SK-N-SH (cell line): ENCODE results near the gene FCRL4. TPM values are rescaled to one million over a fixed set of nuclear protein-coding genes. Genes with fewer than 3 reads are reported as not detected.

ENCODE experiments used
- CTCF ChIA-PET: fragments of 300-600, 350-600 bp; formaldehyde crosslinking; extraction: SDS; loops from one replicate; lab custom pipeline; 2021; lab: Yijun Ruan, JAX
- POLR2A ChIA-PET: fragments of 350-600 bp; sonication (Branson Sonifier 250); formaldehyde crosslinking; extraction: SDS; loops from one replicate; lab custom pipeline; 2020; ENCODE audit warnings: antibody characterized with exemption, inconsistent platforms; lab: Yijun Ruan, JAX
- DNase-seq: peaks from one replicate; pipeline ENCODE4 v3.0.0; 2012
- H2AFZ ChIP-seq: fragments of 200-600 bp; sonication (generic); 2 replicates; pipeline ENCODE4 v1.8.1; 2016; ENCODE audit warnings: antibody characterized with exemption, mild to moderate bottlenecking, low read depth
- H3F3A ChIP-seq: fragments of 200-600 bp; sonication (generic); replicated peaks from 2 replicates; pipeline ENCODE3; 2016; ENCODE audit warnings: antibody characterized with exemption, mild to moderate bottlenecking; ENCODE audit not compliant: insufficient read depth
- H3K27ac ChIP-seq, 2 experiments: fragments of 200-500 bp in 1 of 2; fragments of 200-600 bp in 1 of 2; sonication (Bioruptor generic) in 1 of 2; sonication (generic), shearing (Covaris generic) in 1 of 2; 2 replicates each; pipeline versions ENCODE4 v1.5.1 to v1.6.1; 2014 to 2016; ENCODE audit warnings: low read depth in 2 of 2, inconsistent platforms in 1 of 2, low read length in 1 of 2, mild to moderate bottlenecking in 1 of 2, mixed read lengths in 1 of 2
- H3K27me3 ChIP-seq: fragments of 200-600 bp; sonication (generic), shearing (Covaris generic); 2 replicates; pipeline ENCODE4 v1.6.1; 2016; ENCODE audit warnings: mixed run types; ENCODE audit not compliant: insufficient read depth
- H3K36me3 ChIP-seq, 2 experiments: fragments of 200-500 bp in 1 of 2; fragments of 200-600 bp in 1 of 2; sonication (Bioruptor generic) in 1 of 2; sonication (generic) in 1 of 2; replicated peaks in 1 of 2; 2 replicates each; pipeline versions ENCODE3 to v1.5.1; 2014 to 2016; ENCODE audit warnings: low read length in 1 of 2, mild to moderate bottlenecking in 1 of 2; ENCODE audit not compliant: insufficient read depth in 2 of 2, control insufficient read depth in 1 of 2
- H3K4me1 ChIP-seq, 2 experiments: fragments of 200-500 bp in 1 of 2; fragments of 200-600 bp in 1 of 2; sonication (Bioruptor generic) in 1 of 2; sonication (generic), shearing (Covaris generic) in 1 of 2; 2 replicates each; pipeline versions ENCODE4 v1.5.1 to v1.6.1; 2014 to 2016; ENCODE audit warnings: low read depth in 1 of 2, low read length in 1 of 2, mixed run types in 1 of 2; ENCODE audit not compliant: insufficient read depth in 2 of 2, control insufficient read depth in 1 of 2
- H3K4me2 ChIP-seq: fragments of 200-600 bp; sonication (generic), shearing (Covaris generic); 2 replicates; pipeline ENCODE4 v1.6.1; 2017; ENCODE audit warnings: mixed run types
- H3K4me3 ChIP-seq, 2 experiments: fragments of 200-500 bp in 1 of 2; fragments of 200-600 bp in 1 of 2; sonication (Bioruptor generic) in 1 of 2; sonication (generic), shearing (Covaris generic) in 1 of 2; 2 replicates each; pipeline versions ENCODE4 v1.5.1 to v1.8.1; 2014 to 2016; ENCODE audit warnings: low read depth in 2 of 2, inconsistent platforms in 1 of 2, low read length in 1 of 2, mild to moderate bottlenecking in 1 of 2, mixed read lengths in 1 of 2, moderate library complexity in 1 of 2
- H3K79me2 ChIP-seq: fragments of 200-600 bp; sonication (generic); 2 replicates; pipeline ENCODE4 v1.8.1; 2017; ENCODE audit warnings: mild to moderate bottlenecking; ENCODE audit not compliant: insufficient read depth
- H3K9ac ChIP-seq: fragments of 200-600 bp; sonication (generic); 2 replicates; pipeline ENCODE4 v1.6.1; 2017; ENCODE audit warnings: mixed run types
- H3K9me2 ChIP-seq: fragments of 200-600 bp; sonication (generic); 2 replicates; pipeline ENCODE4 v1.6.1; 2017; ENCODE audit warnings: mixed run types
- H3K9me3 ChIP-seq: fragments of 200-600 bp; sonication (generic); 2 replicates; pipeline ENCODE4 v1.6.1; 2017; ENCODE audit warnings: mixed run types, mild to moderate bottlenecking, moderate library complexity
- H4K20me1 ChIP-seq: fragments of 200-600 bp; sonication (generic); 2 replicates; pipeline ENCODE4 v1.6.1; 2017; ENCODE audit warnings: mild to moderate bottlenecking, mixed run types; ENCODE audit not compliant: insufficient read depth
- CHD2 ChIP-seq: fragments of 150-350 bp; IDR thresholded peaks from 2 replicates; pipeline ENCODE4 v1.6.1; 2018; ENCODE audit warnings: low read length; ENCODE audit not compliant: partially characterized antibody
- CTCF ChIP-seq: fragments of 200-600 bp; sonication (generic); IDR thresholded peaks from 2 replicates; pipeline ENCODE4 v1.6.1; 2017; ENCODE audit warnings: antibody characterized with exemption, mild to moderate bottlenecking, moderate library complexity
- EP300 ChIP-seq, 2 experiments: IDR thresholded peaks; 2 replicates each; pipeline versions ENCODE4 v1.4.0 to v1.6.1; 2012; ENCODE audit warnings: borderline replicate concordance in 1 of 2, low read depth in 1 of 2, low read length in 1 of 2
- FOXM1 ChIP-seq: IDR thresholded peaks from 2 replicates; pipeline ENCODE4 v1.4.0; 2012; ENCODE audit warnings: low read depth, mild to moderate bottlenecking
- IRF3 ChIP-seq: fragments of 150-350 bp; IDR thresholded peaks from 2 replicates; pipeline ENCODE4 v1.6.1; 2016; ENCODE audit warnings: mild to moderate bottlenecking, low read depth, low read length
- MEF2A ChIP-seq: IDR thresholded peaks from 2 replicates; pipeline ENCODE4 v1.4.0; 2012; ENCODE audit warnings: low read depth, borderline replicate concordance
- MXI1 ChIP-seq: IDR thresholded peaks from 2 replicates; pipeline ENCODE4 v1.6.1; 2012; ENCODE audit warnings: mild to moderate bottlenecking, low read depth, low read length, improper control_type of control experiment
- POLR2AphosphoS5 ChIP-seq: IDR thresholded peaks from 2 replicates; pipeline ENCODE4 v1.6.1; 2012; ENCODE audit warnings: low read depth, low read length
- RAD21 ChIP-seq: IDR thresholded peaks from 2 replicates; pipeline ENCODE4 v1.6.1; 2012; ENCODE audit warnings: mild to moderate bottlenecking, low read length
- RCOR1 ChIP-seq: fragments of 150-350 bp; IDR thresholded peaks from 2 replicates; pipeline ENCODE4 v1.6.1; 2017; ENCODE audit warnings: antibody characterized with exemption, low read length
- RFX5 ChIP-seq: IDR thresholded peaks from 2 replicates; pipeline ENCODE4 v1.6.1; 2012; ENCODE audit warnings: mild to moderate bottlenecking, improper control_type of control experiment, low read length
- RXRA ChIP-seq: IDR thresholded peaks from 2 replicates; pipeline ENCODE4 v1.4.0; 2012; ENCODE audit warnings: low read depth, mild to moderate bottlenecking, borderline replicate concordance
- SIN3A ChIP-seq: IDR thresholded peaks from 2 replicates; pipeline ENCODE4 v1.6.1; 2012; ENCODE audit warnings: low read depth, mild to moderate bottlenecking, low read length, moderate library complexity, borderline replicate concordance
- SMC3 ChIP-seq: IDR thresholded peaks from 2 replicates; pipeline ENCODE4 v1.6.1; 2012; ENCODE audit warnings: low read depth, low read length, improper control_type of control experiment
- TAF1 ChIP-seq: IDR thresholded peaks from 2 replicates; pipeline ENCODE4 v1.6.1; 2012; ENCODE audit warnings: low read depth, mild to moderate bottlenecking, low read length, moderate library complexity, borderline replicate concordance
- TCF12 ChIP-seq: IDR thresholded peaks from 2 replicates; pipeline ENCODE4 v1.4.0; 2012
- TEAD4 ChIP-seq: IDR thresholded peaks from 2 replicates; pipeline ENCODE4 v1.4.0; 2012; ENCODE audit warnings: mild to moderate bottlenecking, borderline replicate concordance; ENCODE audit not compliant: insufficient read depth
- WGBS: methylation state at CpG from one replicate; pipeline ENCODE4 v1.1.6; 2017; ENCODE audit warnings: low lambda C conversion rate; 5-methylcytosine and 5-hydroxymethylcytosine counted together
- polyA plus RNA-seq, 3 experiments: library from polyadenylated mRNA; depleted of rRNA; stranded (reverse); fragments of >200 nt; gene quantifications; 2 replicates each; pipeline ENCODE4 v1.2.3, GENCODE V29; 2012
- TF ChIP-seq, protein P1 (sequence below): IDR thresholded peaks from 2 replicates; pipeline ENCODE4 v1.4.0; 2012; ENCODE audit warnings: low read depth, borderline replicate concordance

Gene FCRL4
- polyA plus RNA-seq, 1 of the 3 experiments (the other 2 are of a cell fraction), result not detected

- H3K4me3 ChIP-seq, result no peak overlapping the region
- H2AFZ ChIP-seq, result no peak overlapping the region
- H3K27ac ChIP-seq, result no peak overlapping the region
- no peak for DNase-seq
- ChIA-PET CTCF (no interaction called here), POLR2A (no interaction called here)
- H3K36me3 ChIP-seq, result no peaks in the 10 kb centered on the region
- TF ChIP-seq TAF1 (no peak), SMC3 (no peak), CHD2 (no peak), TEAD4 (no peak), RXRA (no peak), FOXM1 (no peak), RFX5 (no peak), SIN3A (no peak), POLR2AphosphoS5 (no peak), CTCF (no peak)
- TF ChIP-seq, protein P1, sequence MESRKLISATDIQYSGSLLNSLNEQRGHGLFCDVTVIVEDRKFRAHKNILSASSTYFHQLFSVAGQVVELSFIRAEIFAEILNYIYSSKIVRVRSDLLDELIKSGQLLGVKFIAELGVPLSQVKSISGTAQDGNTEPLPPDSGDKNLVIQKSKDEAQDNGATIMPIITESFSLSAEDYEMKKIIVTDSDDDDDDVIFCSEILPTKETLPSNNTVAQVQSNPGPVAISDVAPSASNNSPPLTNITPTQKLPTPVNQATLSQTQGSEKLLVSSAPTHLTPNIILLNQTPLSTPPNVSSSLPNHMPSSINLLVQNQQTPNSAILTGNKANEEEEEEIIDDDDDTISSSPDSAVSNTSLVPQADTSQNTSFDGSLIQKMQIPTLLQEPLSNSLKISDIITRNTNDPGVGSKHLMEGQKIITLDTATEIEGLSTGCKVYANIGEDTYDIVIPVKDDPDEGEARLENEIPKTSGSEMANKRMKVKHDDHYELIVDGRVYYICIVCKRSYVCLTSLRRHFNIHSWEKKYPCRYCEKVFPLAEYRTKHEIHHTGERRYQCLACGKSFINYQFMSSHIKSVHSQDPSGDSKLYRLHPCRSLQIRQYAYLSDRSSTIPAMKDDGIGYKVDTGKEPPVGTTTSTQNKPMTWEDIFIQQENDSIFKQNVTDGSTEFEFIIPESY, result no peak
- H3K4me2 ChIP-seq, result no peak overlapping the region
- H3K9ac ChIP-seq, result no peak overlapping the region
- no peaks in the 10 kb centered on the region for H3F3A ChIP-seq
- H3K4me1 ChIP-seq, result no peaks in the 10 kb centered on the region
- no peaks in the 10 kb centered on the region for H3K79me2 ChIP-seq
- H4K20me1 ChIP-seq, result no peaks in the 10 kb centered on the region
- no peaks in the 10 kb centered on the region for H3K9me3 ChIP-seq
- 3% methylated on average over 3 of the region's 3 CpGs for WGBS
- H3K9me2 ChIP-seq, result no peaks in the 10 kb centered on the region
- peaks cover 13% of the 10 kb centered on the region; the same call in 1 of the 2 replicates for H3K27me3 ChIP-seq
These were observed 57.0 kb downstream of the FCRL4 start for GRCh38 chr1:157540852-157541251.

DNA sequence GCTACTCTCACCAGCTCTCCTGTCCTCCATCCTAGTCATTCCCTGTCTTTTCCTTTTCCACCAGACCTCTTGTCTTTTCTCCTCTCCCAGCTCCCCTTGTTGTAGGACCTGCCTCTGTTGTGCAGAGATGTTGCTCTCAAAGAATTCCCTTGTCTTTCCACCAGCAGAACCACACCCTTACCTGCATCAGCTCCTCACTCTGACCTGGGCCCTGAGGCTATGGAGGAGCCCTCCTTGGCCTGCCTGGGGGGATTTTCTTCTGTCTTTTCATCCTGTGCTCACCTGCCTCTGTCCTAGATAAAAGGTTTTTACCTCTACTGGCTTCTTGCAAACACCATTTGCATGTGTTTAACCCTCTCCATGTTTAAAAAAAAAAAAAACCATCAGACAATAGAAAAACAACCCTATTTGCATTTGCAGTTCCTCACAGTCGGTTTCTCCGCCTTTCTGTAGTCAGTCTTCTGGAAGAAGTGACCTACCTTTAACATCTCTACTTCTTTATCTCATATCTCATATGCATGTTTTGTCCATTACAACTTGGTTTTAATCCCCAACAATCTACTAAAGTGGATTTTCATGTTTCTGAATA lies 57.6 kb downstream of the FCRL4 start:
- POLR2A ChIA-PET, result no interaction called here
- Histone ChIP-seq H3K79me2 (no peaks in the 10 kb centered on the region), H3K4me3 (no peak overlapping the region), H3K9ac (no peak overlapping the region), H3K36me3 (no peaks in the 10 kb centered on the region), H3F3A (no peaks in the 10 kb centered on the region), H4K20me1 (no peaks in the 10 kb centered on the region), H2AFZ (no peak overlapping the region), H3K9me2 (no peaks in the 10 kb centered on the region), H3K4me1 (no peaks in the 10 kb centered on the region), H3K27ac (no peak overlapping the region), H3K9me3 (no peaks in the 10 kb centered on the region), H3K4me2 (no peak overlapping the region), H3K27me3 (peaks cover 9% of the 10 kb centered on the region; the same call in 1 of the 2 replicates)
- DNase-seq, result no peak
- 2% methylated on average over 2 of the region's 2 CpGs for WGBS
- CTCF ChIA-PET, result interaction anchor here (1.4 kb wide), 1 partner anchor 40 kb away, joined by 5 read pairs; no protein-coding TSS in a partner anchor
- TF ChIP-seq FOXM1, result no peak
- TF ChIP-seq EP300 (IDR thresholded peaks at IDR 0.05; ENCODE audit: borderline replicate concordance in 1 of 2, low read depth in 1 of 2, low read length in 1 of 2), result no peak
- TF ChIP-seq CTCF, result no peak
- TF ChIP-seq POLR2AphosphoS5, result no peak
- no peak for TF ChIP-seq MXI1
- TF ChIP-seq RAD21, result no peak
- TF ChIP-seq TCF12, result no peak
- TF ChIP-seq MEF2A, result no peak
- TF ChIP-seq IRF3, result no peak
- no peak for TF ChIP-seq RCOR1
- TF ChIP-seq, protein P1, result no peak
